Activated T-helper 1 cell treated with Interleukin-2 at 50 U/mL for 16 hours (primary cell): ENCODE data around the gene MSH5.
A peak's percentile ranks its signal among the peaks of the same experiment; 100 is the strongest.
"Not testable (repeated sequence)": the region's sequence is repeated elsewhere in the genome, so short reads cannot be mapped to it uniquely, and the experiment has no call there.

Source experiments
- DNase-seq: peaks from one replicate; pipeline ENCODE4 v3.0.0-alpha.2; 2020; ENCODE audit warnings: low read depth

Gene MSH5

DNA sequence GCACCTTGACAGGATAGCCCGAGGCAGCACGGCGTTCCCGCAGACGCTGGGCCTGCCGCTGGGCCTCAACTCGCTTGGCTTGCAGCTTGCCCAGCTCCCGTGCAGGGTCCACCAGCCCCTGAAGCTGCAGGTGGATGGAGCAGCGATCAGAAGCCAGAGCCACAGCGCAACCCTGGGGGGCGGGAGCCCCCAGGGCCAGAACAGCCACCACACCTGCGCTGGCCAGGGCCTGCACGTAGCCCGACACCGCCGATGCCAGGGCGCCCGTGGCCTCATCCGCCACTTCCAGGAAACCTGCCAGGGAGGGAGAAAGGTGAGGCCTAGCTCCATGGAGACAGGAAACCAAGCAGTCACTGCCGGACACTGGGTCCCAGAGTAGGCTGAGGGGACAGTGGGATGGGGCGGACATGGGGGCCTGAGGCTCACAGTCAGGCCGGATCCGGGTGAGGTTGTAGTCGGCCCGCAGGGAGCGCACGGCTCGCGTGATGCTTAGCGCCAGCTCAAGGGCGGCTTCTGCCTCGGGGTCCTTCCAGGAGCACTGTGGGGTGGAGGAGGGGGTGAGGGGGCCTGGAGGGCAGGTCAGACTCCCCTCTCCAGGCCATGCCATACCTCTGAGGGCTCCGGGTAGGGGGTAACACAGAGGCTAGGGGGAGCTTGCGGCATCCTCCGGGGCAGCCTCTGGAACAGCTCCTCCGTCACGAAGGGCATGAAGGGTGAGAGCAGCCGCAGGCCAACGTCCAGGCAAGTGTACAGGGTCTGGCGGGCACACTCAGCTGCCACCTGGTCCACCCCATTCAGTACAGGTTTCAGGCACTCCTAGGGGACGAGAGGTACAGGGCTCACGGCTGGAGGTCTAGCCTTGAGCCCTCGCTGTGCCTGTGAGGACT, 39.4 kb downstream of the MSH5 start:
- DNase-seq, result no peak

- DNase-seq, result no peak
Measured at GRCh38 chr6:31779908-31780307, 40.1 kb downstream of the MSH5 start.

DNA sequence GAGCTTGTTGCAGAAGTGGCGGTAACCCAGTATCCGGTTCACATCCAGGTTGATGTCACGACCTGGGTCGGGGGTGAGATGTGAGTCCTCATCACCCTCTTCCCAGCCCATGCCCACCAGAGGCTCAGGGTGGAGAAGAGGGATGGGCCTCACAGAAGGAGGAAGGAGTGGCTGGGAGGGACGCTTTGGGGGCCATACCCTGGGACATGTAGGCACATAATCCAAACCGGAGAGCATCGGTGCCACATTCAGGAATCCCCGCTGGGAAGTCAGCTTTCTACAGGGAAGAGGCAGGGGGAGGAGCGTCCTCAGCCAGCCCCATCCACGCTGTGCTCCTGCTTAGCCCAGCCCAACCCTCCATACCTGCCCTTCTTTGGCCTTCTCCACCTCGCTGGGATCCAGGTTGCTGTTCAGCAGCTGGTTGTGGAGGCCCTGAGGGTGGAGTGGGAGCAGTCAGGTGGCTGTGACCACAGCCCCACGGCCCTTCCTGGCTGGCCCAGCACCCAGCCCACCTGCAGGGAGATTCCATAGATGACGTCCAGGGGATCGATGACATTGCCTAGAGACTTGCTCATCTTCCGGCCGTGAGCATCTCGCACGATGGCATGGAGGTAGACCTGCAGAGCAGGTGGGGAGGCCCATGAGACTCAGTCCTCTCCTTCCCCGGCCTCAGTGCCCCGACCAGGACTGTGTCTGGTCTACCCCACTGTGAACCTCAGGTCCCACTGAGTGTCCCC, 40.9 kb downstream of the MSH5 start:
- no peak for DNase-seq

- no peak for DNase-seq
Measured at GRCh38 chr6:31781244-31782125, 41.7 kb downstream of the MSH5 start.

DNA sequence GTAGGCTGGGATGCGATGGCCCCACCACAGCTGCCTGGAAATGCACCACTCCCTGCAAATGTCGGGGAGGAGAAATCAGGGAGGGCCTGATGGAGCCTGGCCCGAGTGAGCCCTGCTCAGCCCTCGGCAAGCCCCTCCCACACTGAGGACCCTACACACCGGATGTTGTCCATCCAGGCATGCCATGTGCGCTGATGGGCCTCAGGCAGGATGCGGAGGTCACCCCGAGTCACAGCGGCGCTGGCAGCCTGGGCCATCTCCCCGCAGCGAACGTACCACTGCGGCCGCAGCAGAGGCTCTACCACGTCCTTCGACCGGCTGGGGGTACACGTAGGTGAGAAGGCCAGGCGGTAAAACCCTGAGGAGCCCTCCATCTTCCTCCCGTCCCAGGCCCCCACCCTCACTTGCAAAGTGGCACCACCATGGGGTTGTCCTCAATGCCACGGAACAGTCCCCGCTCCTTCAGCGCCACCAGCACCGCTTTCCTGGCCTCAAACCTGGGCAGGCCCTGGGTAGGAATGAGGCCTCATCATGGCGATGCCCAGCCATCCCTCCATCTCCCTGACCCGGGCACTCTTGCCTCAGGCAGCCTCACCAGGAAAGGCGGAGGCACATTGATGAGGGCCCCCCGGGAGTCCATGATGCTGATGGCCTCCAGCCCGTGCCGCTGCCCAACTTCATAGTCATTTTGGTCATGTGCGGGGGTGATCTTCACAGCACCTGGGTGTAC, 42.5 kb downstream of the MSH5 start:
- DNase-seq, result no peak

DNA sequence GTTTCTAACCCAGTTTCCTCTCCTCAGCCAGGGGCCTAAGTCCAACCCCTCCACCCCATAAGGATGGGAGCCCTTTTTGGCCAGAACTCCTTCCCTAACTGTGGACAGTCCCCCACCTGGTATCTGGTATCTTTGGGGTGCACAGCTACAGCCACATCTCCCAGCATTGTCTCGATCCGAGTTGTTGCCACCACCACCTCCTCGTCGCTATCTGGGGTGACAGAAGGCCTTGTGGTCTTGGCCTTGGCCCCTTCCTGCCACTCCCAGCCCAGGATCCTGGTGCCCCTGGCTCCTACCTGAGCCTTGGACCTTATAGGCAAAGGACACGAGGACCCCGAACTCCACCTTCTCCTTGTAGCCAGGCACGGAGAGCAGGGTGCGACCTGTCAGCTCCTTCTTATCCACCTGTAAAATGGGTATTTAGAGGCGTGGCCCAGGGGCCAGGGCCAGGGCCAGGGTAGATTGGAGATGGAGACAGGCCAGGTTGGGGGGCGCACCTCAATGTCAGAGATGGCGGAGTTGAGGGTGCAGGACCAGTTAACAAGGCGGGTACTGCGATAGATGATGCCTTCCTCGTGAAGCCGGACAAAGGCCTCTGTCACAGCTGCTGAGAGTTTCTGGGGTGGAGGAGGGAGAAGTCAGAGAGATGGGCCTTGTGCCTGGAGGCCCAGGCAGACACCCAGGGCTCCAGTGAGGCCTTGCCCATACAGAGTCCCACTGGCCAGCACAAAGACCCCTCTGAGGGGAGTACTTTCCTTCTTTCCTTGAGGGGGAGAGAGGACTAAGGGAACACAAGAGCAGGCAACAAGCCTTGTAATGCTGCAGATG, 44.5 kb downstream of the MSH5 start:
- DNase-seq, result no peak

DNA sequence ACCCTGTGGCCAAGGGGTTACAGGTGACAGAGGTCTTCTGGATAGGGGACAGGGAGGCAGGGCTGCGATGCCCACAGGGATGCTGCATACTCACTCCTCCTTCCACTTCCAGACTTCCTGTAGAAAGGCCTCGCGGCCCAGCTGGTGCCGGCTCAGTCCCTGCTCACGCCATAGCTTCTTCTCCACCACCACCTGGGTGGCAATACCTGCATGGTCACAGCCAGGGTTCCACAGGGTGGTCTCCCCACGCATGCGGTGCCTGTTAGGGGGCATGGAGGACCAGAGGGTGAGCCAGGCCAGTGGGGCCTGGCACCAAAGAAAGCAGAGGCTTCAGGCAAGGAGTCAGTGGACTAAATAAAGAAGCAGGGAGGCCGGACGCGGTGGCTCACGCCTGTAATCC, 45.7 kb downstream of the MSH5 start:
- no peak for DNase-seq

- DNase-seq, result no peak
Measured at GRCh38 chr6:31791324-31792089, 51.7 kb downstream of the MSH5 start.

GRCh38 chr6:31792090-31792374, 52.2 kb downstream of the MSH5 start:
- DNase-seq, result no peak

DNA sequence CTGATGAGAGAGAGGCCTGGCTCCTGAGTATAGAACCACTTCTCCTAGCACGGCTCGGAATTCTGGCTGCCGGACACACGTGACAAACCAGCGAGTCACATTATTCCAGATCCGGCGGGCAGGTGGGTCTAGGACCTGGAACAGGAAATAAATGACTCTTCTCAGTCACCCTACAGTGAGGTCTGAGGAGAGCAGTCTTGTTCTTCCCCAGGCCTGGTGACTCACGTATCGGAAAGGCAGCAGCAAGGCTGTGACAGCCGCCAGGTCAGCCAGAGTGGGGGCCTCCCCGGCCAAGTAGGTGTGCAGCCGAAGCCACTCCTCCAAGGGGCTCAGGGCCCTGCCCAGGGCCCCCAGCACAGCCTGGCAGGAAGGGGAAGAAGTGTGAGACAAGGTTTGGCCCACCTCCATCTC, 53.0 kb downstream of the MSH5 start:
- DNase-seq, result no peak

DNA sequence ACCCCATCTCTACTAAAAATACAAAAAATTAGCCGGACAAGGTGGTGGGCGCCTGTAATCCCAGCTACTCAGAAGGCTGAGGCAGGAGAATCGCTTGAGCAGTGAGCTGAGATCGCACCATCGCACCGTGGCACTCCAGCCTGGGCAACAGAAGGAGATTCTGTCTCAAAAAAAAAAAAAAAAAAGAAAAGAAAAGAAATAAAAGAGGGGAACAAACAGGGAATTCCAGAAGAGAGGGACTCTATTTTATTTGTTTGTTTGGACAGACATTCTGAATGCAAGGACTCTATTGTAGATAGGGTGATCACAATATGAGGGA, 54.1 kb downstream of the MSH5 start:
- not testable (repeated sequence) for DNase-seq

- DNase-seq, result no peak
Measured at GRCh38 chr6:31794294-31794865, 54.6 kb downstream of the MSH5 start.

DNA sequence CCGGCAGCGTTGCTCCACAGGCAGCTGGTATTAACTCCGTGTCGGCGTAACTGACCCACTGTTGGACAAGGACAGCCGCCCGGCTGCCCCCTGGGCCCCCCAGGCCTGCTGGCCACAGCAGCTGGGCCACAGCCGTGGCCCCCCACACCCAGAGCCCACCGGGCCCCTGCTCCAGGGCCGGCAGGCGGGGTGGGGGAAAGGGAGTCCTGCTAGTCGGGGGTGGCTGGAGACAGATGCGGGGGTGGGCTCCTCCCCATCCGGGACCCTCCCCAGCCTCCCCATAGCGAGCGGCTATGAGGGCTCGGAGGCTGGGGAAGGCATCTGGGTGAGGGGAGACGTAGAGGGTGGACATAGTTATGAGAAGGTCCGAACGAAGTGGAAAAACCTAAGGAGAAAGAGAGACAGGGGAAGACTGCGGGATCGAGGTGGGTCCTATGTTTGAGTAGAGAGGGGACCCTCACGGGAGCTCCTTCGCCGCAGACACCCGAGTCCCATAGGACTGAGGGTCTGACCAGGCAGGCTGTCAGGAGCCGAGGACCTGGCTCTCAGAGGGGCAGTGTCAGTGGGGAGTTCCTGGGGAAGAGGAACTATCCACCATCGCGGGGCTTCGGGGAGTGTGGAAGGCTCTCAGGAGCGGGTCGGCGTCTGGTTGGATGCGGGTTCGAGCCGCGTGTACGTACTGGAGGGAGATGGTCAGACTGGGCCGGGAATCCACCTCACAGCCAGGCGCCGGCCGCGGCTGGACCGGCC, 55.2 kb downstream of the MSH5 start:
- DNase-seq, result no peak

- peak; percentile 77 for DNase-seq
Measured at GRCh38 chr6:31795616-31796298, 56.0 kb downstream of the MSH5 start, which contains the start of gene VARS1. TSS of gene VARS1 (minus strand) at chr6:31795752. CDS start at chr6:31795217, 535 bp downstream.

GRCh38 chr6:31796993-31797385, 57.2 kb downstream of the MSH5 start:
- DNase-seq, result no peak

- DNase-seq, result peak; percentile 24
Measured at GRCh38 chr6:31797588-31797987, 57.8 kb downstream of the MSH5 start.

- no peak for DNase-seq
Measured at GRCh38 chr6:31799781-31800180, 60.0 kb downstream of the MSH5 start.
